ENCODE data around the gene ADGRD1. TPM values are rescaled to one million over a fixed set of nuclear protein-coding genes. Genes with fewer than 3 reads are reported as not detected.

Gene ADGRD1
- total and polyA plus RNA-seq, 12 donors, result 0.87 to 6.0 (median 1.6) TPM

DNA sequence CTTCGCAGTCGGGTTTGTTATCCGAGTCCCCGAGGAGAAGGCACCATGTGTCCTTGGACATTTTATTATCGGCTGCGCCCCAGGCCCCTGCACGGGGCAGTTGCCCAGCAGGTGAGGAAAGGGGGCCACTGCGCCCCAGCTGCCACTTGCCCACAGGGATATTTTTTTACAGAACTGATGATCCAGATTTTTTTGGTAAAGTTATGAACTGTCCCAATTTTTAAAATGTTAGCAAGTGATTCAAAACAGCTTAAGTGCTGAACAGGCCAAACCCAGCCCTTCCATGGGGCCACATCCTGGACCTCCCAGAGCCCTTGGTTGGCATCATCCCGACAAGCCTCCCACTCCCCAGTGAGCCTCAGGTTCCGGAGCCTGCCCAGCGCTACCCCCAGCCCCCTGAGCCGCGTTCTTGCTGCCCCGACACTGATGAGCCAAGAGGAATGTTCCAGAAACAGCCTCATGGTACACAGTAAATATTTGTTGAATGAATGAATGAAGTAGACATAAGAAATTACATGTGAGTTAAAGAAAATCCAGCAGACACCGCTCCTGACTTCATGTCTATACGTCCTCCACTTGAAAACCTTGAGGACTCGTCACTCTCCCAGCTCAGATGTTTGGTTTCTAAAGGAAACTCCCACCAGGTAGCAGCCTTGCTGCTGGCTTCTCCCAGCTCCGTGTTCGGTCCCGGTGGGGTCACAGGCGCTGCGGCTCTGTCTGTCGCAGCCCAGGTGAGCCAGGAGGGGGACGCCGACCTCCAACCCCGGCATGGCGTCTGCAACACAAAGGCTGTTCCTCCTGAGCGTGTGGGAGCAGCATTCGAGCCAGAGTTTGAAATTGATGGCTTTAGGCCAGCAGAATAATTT, 88.5 kb downstream of the ADGRD1 start:
- no peak overlapping the region for H3K27ac ChIP-seq
- no peak for TF ChIP-seq POLR2A (IDR thresholded peaks at IDR 0.05)
- TF ChIP-seq, protein P1, sequence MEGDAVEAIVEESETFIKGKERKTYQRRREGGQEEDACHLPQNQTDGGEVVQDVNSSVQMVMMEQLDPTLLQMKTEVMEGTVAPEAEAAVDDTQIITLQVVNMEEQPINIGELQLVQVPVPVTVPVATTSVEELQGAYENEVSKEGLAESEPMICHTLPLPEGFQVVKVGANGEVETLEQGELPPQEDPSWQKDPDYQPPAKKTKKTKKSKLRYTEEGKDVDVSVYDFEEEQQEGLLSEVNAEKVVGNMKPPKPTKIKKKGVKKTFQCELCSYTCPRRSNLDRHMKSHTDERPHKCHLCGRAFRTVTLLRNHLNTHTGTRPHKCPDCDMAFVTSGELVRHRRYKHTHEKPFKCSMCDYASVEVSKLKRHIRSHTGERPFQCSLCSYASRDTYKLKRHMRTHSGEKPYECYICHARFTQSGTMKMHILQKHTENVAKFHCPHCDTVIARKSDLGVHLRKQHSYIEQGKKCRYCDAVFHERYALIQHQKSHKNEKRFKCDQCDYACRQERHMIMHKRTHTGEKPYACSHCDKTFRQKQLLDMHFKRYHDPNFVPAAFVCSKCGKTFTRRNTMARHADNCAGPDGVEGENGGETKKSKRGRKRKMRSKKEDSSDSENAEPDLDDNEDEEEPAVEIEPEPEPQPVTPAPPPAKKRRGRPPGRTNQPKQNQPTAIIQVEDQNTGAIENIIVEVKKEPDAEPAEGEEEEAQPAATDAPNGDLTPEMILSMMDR (IDR thresholded peaks at IDR 0.05), result no peak
- no peaks in the 10 kb centered on the region for H3K27me3 ChIP-seq
- no peaks in the 10 kb centered on the region for H3K9me3 ChIP-seq (replicated peaks in 1 of 3)
- WGBS, 4 donors, result 64 to 78% (median 74%) methylated on average over 21 to 29 of the region's 29 CpGs
- H3K4me3 ChIP-seq, result no peak overlapping the region
- H3K4me1 ChIP-seq (replicated peaks in 1 of 2), result no peaks in the 10 kb centered on the region
- intact Hi-C loops (cut with DNase I), result no loop called here
- H3K36me3 ChIP-seq (replicated peaks in 1 of 2), result no peaks in the 10 kb centered on the region
- DNase-seq, result no peak

DNA sequence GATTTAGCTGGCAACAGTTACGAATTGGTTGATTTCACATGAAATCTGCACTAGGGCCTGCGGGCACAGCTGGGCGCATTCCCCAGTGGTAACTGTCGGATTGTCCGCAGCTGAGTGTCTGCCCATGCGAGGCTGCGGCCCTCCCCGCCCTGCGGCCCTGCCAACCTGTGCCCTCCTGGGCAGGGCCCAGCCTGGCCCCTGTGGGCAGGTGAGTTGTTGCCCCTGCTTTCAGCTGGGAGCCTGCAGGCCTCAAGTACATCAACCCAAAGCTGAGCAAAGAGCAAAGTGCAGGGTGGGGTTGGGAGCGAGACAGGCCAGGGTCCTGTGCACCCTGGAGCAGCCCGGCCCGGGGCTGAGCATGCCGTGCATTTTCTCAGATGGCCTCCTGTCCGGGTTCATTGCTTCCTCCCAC, 89.1 kb downstream of the ADGRD1 start:
- no peak overlapping the region for H3K27ac ChIP-seq
- H3K27me3 ChIP-seq, result no peaks in the 10 kb centered on the region
- H3K9me3 ChIP-seq (replicated peaks in 1 of 3), result no peaks in the 10 kb centered on the region
- 80 to 89% (median 85%) methylated on average over 7 to 14 of the region's 14 CpGs for WGBS, 4 donors
- intact Hi-C loops (cut with DNase I), result no loop called here
- no peaks in the 10 kb centered on the region for H3K36me3 ChIP-seq (replicated peaks in 1 of 2)
- no peak for TF ChIP-seq POLR2A (IDR thresholded peaks at IDR 0.05)
- TF ChIP-seq, protein P1 (IDR thresholded peaks at IDR 0.05), result no peak
- no peak for DNase-seq
- no peaks in the 10 kb centered on the region for H3K4me1 ChIP-seq (replicated peaks in 1 of 2)
- no peak overlapping the region for H3K4me3 ChIP-seq

DNA sequence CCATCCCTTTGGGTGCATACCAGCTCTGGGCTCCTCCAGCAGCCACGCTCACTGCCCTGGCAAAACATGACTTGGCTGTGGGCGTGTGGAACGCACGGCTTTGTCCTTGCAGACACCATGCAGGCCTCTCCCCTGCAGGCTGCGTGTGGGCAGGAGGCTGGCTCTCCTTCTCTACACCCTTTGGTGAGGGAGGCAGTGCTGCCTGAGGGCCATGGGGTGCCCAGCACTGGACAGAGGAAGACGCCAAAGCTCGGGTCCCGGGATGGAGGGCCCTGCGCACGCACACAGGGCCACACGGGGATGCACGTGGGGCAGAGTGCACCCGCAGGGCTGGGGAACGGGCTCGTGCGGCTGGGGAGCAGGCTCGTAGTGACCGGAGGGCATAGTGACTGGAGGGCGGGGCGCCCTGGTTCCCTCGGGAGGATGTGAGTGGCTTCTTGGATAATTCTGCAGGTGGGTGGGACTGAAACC, 89.7 kb downstream of the ADGRD1 start:
- H3K4me3 ChIP-seq, result no peak overlapping the region
- H3K4me1 ChIP-seq (replicated peaks in 1 of 2), result no peaks in the 10 kb centered on the region
- WGBS, 4 donors, result 81 to 89% (median 88%) methylated on average over 14 to 21 of the region's 21 CpGs
- no peaks in the 10 kb centered on the region for H3K36me3 ChIP-seq (replicated peaks in 1 of 2)
- TF ChIP-seq, protein P1 (IDR thresholded peaks at IDR 0.05), result no peak
- no peak for TF ChIP-seq POLR2A (IDR thresholded peaks at IDR 0.05)
- no peak for DNase-seq
- H3K27ac ChIP-seq, result no peak overlapping the region
- H3K27me3 ChIP-seq, result no peaks in the 10 kb centered on the region
- no peaks in the 10 kb centered on the region for H3K9me3 ChIP-seq (replicated peaks in 1 of 3)
- intact Hi-C loops (cut with DNase I), result no loop called here

DNA sequence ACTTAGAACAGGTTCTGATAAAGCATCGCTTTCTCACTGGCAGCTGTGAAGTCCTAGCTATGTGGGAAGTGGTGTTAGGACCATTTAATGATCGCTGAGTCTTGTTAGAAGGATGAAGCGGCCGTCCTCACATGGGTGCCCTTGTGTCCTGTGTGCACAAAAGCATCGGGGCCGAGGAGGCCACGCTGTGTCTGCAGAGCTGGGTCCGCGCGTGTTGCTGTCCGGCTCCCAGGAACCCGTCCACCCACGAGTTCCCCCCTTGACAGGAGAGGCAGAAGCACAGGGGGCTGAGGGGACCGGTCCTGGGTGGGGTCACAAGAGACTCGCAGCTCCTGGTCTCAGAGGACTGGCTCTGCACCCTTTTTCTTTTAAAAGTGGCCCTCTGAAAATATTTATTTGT, 90.4 kb downstream of the ADGRD1 start:
- H3K4me3 ChIP-seq, result no peak overlapping the region
- no peaks in the 10 kb centered on the region for H3K36me3 ChIP-seq (replicated peaks in 1 of 2)
- no peaks in the 10 kb centered on the region for H3K4me1 ChIP-seq (replicated peaks in 1 of 2)
- TF ChIP-seq, protein P1 (IDR thresholded peaks at IDR 0.05), result no peak
- no peak for TF ChIP-seq POLR2A (IDR thresholded peaks at IDR 0.05)
- H3K27ac ChIP-seq, result no peak overlapping the region
- intact Hi-C loops (cut with DNase I), result no loop called here
- no peaks in the 10 kb centered on the region for H3K9me3 ChIP-seq (replicated peaks in 1 of 3)
- no peaks in the 10 kb centered on the region for H3K27me3 ChIP-seq
- WGBS, 4 donors, result 78 to 90% (median 86%) methylated on average over 15 of the region's 15 CpGs
- DNase-seq, result no peak
